DOHH2 (cell line): Measurements from ENCODE around the gene STAG1.
A peak's percentile ranks its signal among the peaks of the same experiment; 100 is the strongest.

Experiments
- H3F3A ChIP-seq: fragments of 200-600 bp; sonication (generic), shearing (Covaris generic); 2 replicates; pipeline ENCODE4 v1.6.0; 2016; ENCODE audit warnings: antibody characterized with exemption, mild to moderate bottlenecking; ENCODE audit not compliant: control insufficient read depth, insufficient read depth
- H3K27ac ChIP-seq: fragments of 200-600 bp; sonication (generic); 2 replicates; pipeline ENCODE4 v1.5.1; 2014; ENCODE audit warnings: low read depth, mild to moderate bottlenecking, low read length, moderate library complexity
- H3K27me3 ChIP-seq: fragments of 200-600 bp; sonication (generic); 2 replicates; pipeline ENCODE4 v1.6.1; 2014; ENCODE audit warnings: mild to moderate bottlenecking, low read length, mixed read lengths; ENCODE audit not compliant: control insufficient read depth
- H3K36me3 ChIP-seq: fragments of 200-600 bp; sonication (generic); 2 replicates; pipeline ENCODE4 v1.6.1; 2014; ENCODE audit warnings: mild to moderate bottlenecking, low read length, moderate library complexity, mixed read lengths; ENCODE audit not compliant: control insufficient read depth
- H3K4me1 ChIP-seq: fragments of 200-600 bp; sonication (generic); 2 replicates; pipeline ENCODE4 v1.6.1; 2014; ENCODE audit warnings: mild to moderate bottlenecking, low read length, mixed read lengths; ENCODE audit not compliant: control insufficient read depth
- H3K4me2 ChIP-seq: fragments of 200-600 bp; sonication (generic); 2 replicates; pipeline ENCODE4 v1.6.0; 2014; ENCODE audit warnings: mild to moderate bottlenecking, low read length, moderate library complexity
- H3K4me3 ChIP-seq: fragments of 200-600 bp; sonication (generic); 2 replicates; pipeline ENCODE4 v1.5.1; 2014; ENCODE audit warnings: mild to moderate bottlenecking, low read length, mixed read lengths
- H3K79me2 ChIP-seq: fragments of 200-600 bp; sonication (generic); 2 replicates; pipeline ENCODE4 v1.6.1; 2014; ENCODE audit warnings: mild to moderate bottlenecking, low read length, mixed read lengths; ENCODE audit not compliant: control insufficient read depth
- H3K9me2 ChIP-seq: fragments of 200-600 bp; sonication (generic); replicated peaks from 2 replicates; pipeline ENCODE4 v1.6.1; 2014; ENCODE audit warnings: mild to moderate bottlenecking, low read length, mixed read lengths; ENCODE audit not compliant: control insufficient read depth
- H3K9me3 ChIP-seq: fragments of 200-600 bp; sonication (generic); 2 replicates; pipeline ENCODE4 v1.6.1; 2014; ENCODE audit warnings: antibody characterized with exemption, low read length, mixed read lengths; ENCODE audit not compliant: control insufficient read depth, insufficient read depth
- H4K20me1 ChIP-seq: fragments of 200-600 bp; sonication (generic); 2 replicates; pipeline ENCODE4 v1.6.0; 2014; ENCODE audit warnings: low read depth, mild to moderate bottlenecking, antibody characterized with exemption, low read length, moderate library complexity; ENCODE audit not compliant: control insufficient read depth, insufficient read depth
- CTCF ChIP-seq: fragments of 200-600 bp; sonication (generic); IDR thresholded peaks from one replicate; pipeline ENCODE4 v1.5.1; 2014; ENCODE audit warnings: antibody characterized with exemption, mild to moderate bottlenecking, low read depth, low read length; ENCODE audit not compliant: poor library complexity, severe bottlenecking
- EZH2phosphoT487 ChIP-seq: fragments of 200-600 bp; sonication (generic); IDR thresholded peaks from 2 replicates; pipeline ENCODE4 v1.6.1; 2017; ENCODE audit warnings: borderline replicate concordance, mild to moderate bottlenecking, antibody characterized with exemption, low read length, moderate library complexity, mixed read lengths

The STAG1 gene

GRCh38 chr3:136735103-136735502 lies 17.1 kb downstream of the STAG1 start:
- H4K20me1 ChIP-seq: peaks cover 29% of the 10 kb centered on the region; the same call in 1 of the 2 replicates
- peaks cover 6% of the 10 kb centered on the region for H3K36me3 ChIP-seq
- no peaks in the 10 kb centered on the region for H3K27me3 ChIP-seq
- no peaks in the 10 kb centered on the region for H3K9me2 ChIP-seq
- no peak overlapping the region; the same call in 1 of the 2 replicates for H3K4me2 ChIP-seq
- H3K4me1 ChIP-seq: peaks cover 31% of the 10 kb centered on the region
- no peaks in the 10 kb centered on the region for H3K9me3 ChIP-seq
- TF ChIP-seq EZH2phosphoT487 (no peak), CTCF (no peak)
- peaks cover 4% of the 10 kb centered on the region; the same call in 1 of the 2 replicates for H3F3A ChIP-seq
- no peak overlapping the region for H3K27ac ChIP-seq
- H3K4me3 ChIP-seq: no peak overlapping the region
- peaks cover 100% of the 10 kb centered on the region for H3K79me2 ChIP-seq

- H3K79me2 ChIP-seq: peaks cover 100% of the 10 kb centered on the region
- peaks cover 32% of the 10 kb centered on the region for H3K4me1 ChIP-seq
- no peak overlapping the region; the same call in 1 of the 2 replicates for H3K4me2 ChIP-seq
- no peaks in the 10 kb centered on the region for H3K27me3 ChIP-seq
- H3K4me3 ChIP-seq: no peak overlapping the region
- H3K9me3 ChIP-seq: no peaks in the 10 kb centered on the region
- peaks cover 29% of the 10 kb centered on the region; the same call in 1 of the 2 replicates for H4K20me1 ChIP-seq
- H3K9me2 ChIP-seq: no peaks in the 10 kb centered on the region
- TF ChIP-seq EZH2phosphoT487 (no peak), CTCF (peak; percentile 52)
- no peak overlapping the region for H3K27ac ChIP-seq
- peaks cover 6% of the 10 kb centered on the region for H3K36me3 ChIP-seq
- peaks cover 4% of the 10 kb centered on the region; the same call in 1 of the 2 replicates for H3F3A ChIP-seq
These were observed 17.7 kb downstream of the STAG1 start for GRCh38 chr3:136734382-136735070.

- TF ChIP-seq EZH2phosphoT487: no peak
- no peak for TF ChIP-seq CTCF
- H3K4me1 ChIP-seq: peaks cover 32% of the 10 kb centered on the region
- peaks cover 4% of the 10 kb centered on the region; the same call in 1 of the 2 replicates for H3F3A ChIP-seq
- no peak overlapping the region for H3K4me2 ChIP-seq
- no peaks in the 10 kb centered on the region for H3K9me3 ChIP-seq
- H3K36me3 ChIP-seq: peaks cover 3% of the 10 kb centered on the region
- peaks cover 100% of the 10 kb centered on the region for H3K79me2 ChIP-seq
- H3K27ac ChIP-seq: no peak overlapping the region
- peaks cover 28% of the 10 kb centered on the region; the same call in 1 of the 2 replicates for H4K20me1 ChIP-seq
- H3K4me3 ChIP-seq: no peak overlapping the region
- no peaks in the 10 kb centered on the region for H3K27me3 ChIP-seq
- no peaks in the 10 kb centered on the region for H3K9me2 ChIP-seq
These were observed 18.8 kb downstream of the STAG1 start for GRCh38 chr3:136733317-136733833.
